Keratinocyte (primary cell): Measurements from ENCODE around the gene CGREF1.

Source experiments
- EZH2 ChIP-seq: IDR thresholded peaks from one replicate; pipeline ENCODE4 v1.6.1; 2012; ENCODE audit warnings: inconsistent platforms, mild to moderate bottlenecking, low read length, moderate library complexity
- TF ChIP-seq, protein P1 (sequence below), 3 experiments: IDR thresholded peaks in 1 of 3; conservative IDR thresholded peaks in 1 of 3; optimal IDR thresholded peaks in 1 of 3; 2 replicates in 2 of 3; 3 replicates in 1 of 3; pipeline versions ENCODE3 to v1.5.1; 2011; ENCODE audit warnings: low read length in 3 of 3, mild to moderate bottlenecking in 3 of 3, moderate library complexity in 2 of 3, control low read depth in 1 of 3, inconsistent platforms in 1 of 3; ENCODE audit not compliant: insufficient read depth in 2 of 3; ENCODE audit errors: extremely low read depth in 1 of 3

DNA sequence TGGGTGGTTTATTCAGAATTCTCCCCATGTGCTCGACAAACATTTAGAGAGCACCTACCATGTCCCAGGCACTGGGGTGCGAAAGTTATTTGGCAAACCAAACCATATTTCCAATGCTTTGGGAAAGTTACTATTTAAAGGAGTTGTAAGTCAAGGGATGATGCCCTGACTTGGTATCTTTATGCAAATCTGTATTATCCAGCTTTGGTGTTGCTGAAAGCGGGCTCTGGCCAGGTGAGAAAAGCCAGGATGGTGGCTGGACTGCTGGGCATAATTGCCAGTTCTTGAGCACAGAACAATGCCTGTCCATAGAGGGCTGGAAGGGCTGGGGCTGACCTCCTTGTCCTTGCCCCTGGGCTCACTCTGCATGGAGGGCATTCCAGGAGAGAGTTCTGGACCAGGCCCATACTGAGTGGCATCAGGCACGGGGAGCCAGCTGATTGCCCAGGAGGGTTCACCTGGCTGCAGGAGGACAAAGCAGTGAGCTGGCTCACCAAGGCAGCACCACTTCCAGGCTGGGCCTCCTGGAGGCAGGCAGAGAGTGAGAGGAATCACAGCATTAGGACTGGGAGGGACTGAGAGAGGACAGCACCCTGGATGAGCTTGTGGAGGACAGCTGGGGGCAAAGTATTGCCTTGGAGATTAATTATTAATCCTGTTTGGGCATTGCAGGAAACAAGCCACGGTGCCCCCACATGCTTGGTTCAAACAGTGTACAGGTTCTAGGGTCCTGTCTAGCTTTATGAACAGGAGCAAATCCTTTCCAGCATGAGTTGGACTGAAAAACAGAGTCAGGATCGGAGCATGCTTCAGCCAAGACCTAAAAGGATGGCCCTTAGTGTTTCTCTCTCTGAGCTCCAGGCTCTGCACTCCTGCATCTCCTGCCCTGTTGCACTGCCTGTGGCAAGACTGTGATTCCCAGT lies 25.2 kb downstream of the CGREF1 start:
- TF ChIP-seq, protein P1, sequence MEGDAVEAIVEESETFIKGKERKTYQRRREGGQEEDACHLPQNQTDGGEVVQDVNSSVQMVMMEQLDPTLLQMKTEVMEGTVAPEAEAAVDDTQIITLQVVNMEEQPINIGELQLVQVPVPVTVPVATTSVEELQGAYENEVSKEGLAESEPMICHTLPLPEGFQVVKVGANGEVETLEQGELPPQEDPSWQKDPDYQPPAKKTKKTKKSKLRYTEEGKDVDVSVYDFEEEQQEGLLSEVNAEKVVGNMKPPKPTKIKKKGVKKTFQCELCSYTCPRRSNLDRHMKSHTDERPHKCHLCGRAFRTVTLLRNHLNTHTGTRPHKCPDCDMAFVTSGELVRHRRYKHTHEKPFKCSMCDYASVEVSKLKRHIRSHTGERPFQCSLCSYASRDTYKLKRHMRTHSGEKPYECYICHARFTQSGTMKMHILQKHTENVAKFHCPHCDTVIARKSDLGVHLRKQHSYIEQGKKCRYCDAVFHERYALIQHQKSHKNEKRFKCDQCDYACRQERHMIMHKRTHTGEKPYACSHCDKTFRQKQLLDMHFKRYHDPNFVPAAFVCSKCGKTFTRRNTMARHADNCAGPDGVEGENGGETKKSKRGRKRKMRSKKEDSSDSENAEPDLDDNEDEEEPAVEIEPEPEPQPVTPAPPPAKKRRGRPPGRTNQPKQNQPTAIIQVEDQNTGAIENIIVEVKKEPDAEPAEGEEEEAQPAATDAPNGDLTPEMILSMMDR (optimal IDR thresholded peaks at IDR 0.05 in 1 of 3, IDR thresholded peaks at IDR 0.05 in 1 of 3, conservative IDR thresholded peaks at IDR 0.05 in 1 of 3; ENCODE audit: extremely low read depth in 1 of 3, insufficient read depth in 2 of 3, low read length in 3 of 3), result no peak
- no peak for TF ChIP-seq EZH2
